ENCODE results near the gene GNMT. TPM values are rescaled to one million over a fixed set of nuclear protein-coding genes. Genes with fewer than 3 reads are reported as not detected.

GNMT gene
- total and polyA plus RNA-seq, 9 of the 15 experiments (the other 6 are each of a cell fraction or from before 2014, with no cell fraction given): 0.11 to 0.29 (median 0.15) TPM; not detected in 6

- TF ChIP-seq E2F6 (IDR thresholded peaks at IDR 0.05; ENCODE audit: borderline replicate concordance in 1 of 2, extremely low read depth in 1 of 2, insufficient read depth in 1 of 2, insufficient read length in 1 of 2, low read depth in 1 of 2, low read length in 1 of 2, poor library complexity in 1 of 2, severe bottlenecking in 1 of 2) (no peak), BCOR (IDR thresholded peaks at IDR 0.05) (no peak), ZNF780A (CRISPR knock-in tag; IDR thresholded peaks at IDR 0.05) (no peak), ARNT (IDR thresholded peaks at IDR 0.05) (no peak), PKNOX1 (IDR thresholded peaks at IDR 0.05) (no peak), CAMTA2 (CRISPR knock-in tag; conservative IDR thresholded peaks at IDR 0.05) (no peak), RBM15 (IDR thresholded peaks at IDR 0.05; ENCODE audit: insufficient read depth, low read length) (no peak), ZNF384 (IDR thresholded peaks at IDR 0.05; ENCODE audit: low read depth, low read length) (0 out of 2 replicates have a peak, but pooled peaks have one; percentile 15), XRCC5 (IDR thresholded peaks at IDR 0.05; ENCODE audit: low read depth, low read length) (0 out of 2 replicates have a peak, but pooled peaks have one; percentile 72), SLC30A9 (CRISPR knock-in tag; IDR thresholded peaks at IDR 0.05) (no peak), ZNF695 (CRISPR knock-in tag; IDR thresholded peaks at IDR 0.05) (no peak), PTBP1 (IDR thresholded peaks at IDR 0.05; ENCODE audit: low read depth, low read length) (no peak), CREB5 (CRISPR knock-in tag; IDR thresholded peaks at IDR 0.05) (no peak), E2F3 (CRISPR knock-in tag; IDR thresholded peaks at IDR 0.05) (no peak), STAG1 (CRISPR knock-in tag; IDR thresholded peaks at IDR 0.05; ENCODE audit: borderline replicate concordance) (no peak; the same call in 1 of the 2 replicates), THAP12 (CRISPR knock-in tag; IDR thresholded peaks at IDR 0.05) (no peak), RAD21 (CRISPR knock-in tag; conservative IDR thresholded peaks at IDR 0.05 in 1 of 2, IDR thresholded peaks at IDR 0.05 in 1 of 2) (peak; percentile 51 to 80; a peak in 3 of 4 replicates), EZH2 (IDR thresholded peaks at IDR 0.05; ENCODE audit: borderline replicate concordance, low read depth, low read length) (no peak), ZFP1 (CRISPR knock-in tag; IDR thresholded peaks at IDR 0.05) (no peak), POLR2B (IDR thresholded peaks at IDR 0.05; ENCODE audit: low read depth, partially characterized antibody) (no peak), ZNF408 (CRISPR knock-in tag; IDR thresholded peaks at IDR 0.05; ENCODE audit: low read depth) (no peak)
Measured at GRCh38 chr6:42963855-42964605, 3.5 kb downstream of the GNMT start (continued).

Measured in K562 (cell line).